ENCODE measurements around the gene PKIB. TPM values are rescaled to one million over a fixed set of nuclear protein-coding genes. Genes with fewer than 3 reads are reported as not detected.

Gene PKIB
- total RNA-seq, 1 donor from 2014 or later, result 3.2 TPM

DNA sequence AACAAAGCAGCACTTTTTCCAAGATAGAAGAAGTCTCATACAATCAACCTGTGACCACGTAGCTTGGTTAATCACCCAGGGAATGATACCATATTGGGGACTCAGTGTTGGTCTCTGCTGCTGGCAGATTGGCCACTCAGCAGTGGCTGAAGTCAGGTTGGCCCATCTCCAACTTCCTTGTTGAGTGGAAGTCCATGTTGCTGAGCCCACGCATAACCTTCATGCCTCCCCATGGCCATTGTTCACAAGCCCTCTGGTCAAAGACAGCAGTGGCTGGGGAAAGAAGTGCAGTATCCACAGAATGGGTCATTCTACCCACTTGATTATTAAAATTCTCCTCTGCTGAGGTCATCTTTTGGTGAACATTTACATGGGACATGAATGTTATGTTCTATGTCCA lies 38.5 kb downstream of the PKIB start:
- no peak for TF ChIP-seq CTCF (IDR thresholded peaks at IDR 0.05)
- H3K9me3 ChIP-seq, result no peaks in the 10 kb centered on the region
- no peaks in the 10 kb centered on the region for H3K4me1 ChIP-seq
- no peaks in the 10 kb centered on the region for H3K36me3 ChIP-seq
- ATAC-seq (no peak), DNase-seq (no peak)
- H3K27ac ChIP-seq, result no peak overlapping the region
- H3K27me3 ChIP-seq (ENCODE audit: low read depth), result no peaks in the 10 kb centered on the region
- intact Hi-C loops (cut with DNase I), result no loop called here
- H3K4me3 ChIP-seq, result no peak overlapping the region

GRCh38 chr6:122649701-122650100 lies 39.5 kb downstream of the PKIB start:
- no peak for TF ChIP-seq CTCF (IDR thresholded peaks at IDR 0.05)
- Histone ChIP-seq H3K27ac (no peak overlapping the region), H3K36me3 (no peaks in the 10 kb centered on the region), H3K4me3 (no peak overlapping the region), H3K4me1 (no peaks in the 10 kb centered on the region), H3K27me3 (ENCODE audit: low read depth) (no peaks in the 10 kb centered on the region), H3K9me3 (no peaks in the 10 kb centered on the region)
- ATAC-seq (no peak), DNase-seq (no peak)
- intact Hi-C loops (cut with DNase I), result no loop called here

DNA sequence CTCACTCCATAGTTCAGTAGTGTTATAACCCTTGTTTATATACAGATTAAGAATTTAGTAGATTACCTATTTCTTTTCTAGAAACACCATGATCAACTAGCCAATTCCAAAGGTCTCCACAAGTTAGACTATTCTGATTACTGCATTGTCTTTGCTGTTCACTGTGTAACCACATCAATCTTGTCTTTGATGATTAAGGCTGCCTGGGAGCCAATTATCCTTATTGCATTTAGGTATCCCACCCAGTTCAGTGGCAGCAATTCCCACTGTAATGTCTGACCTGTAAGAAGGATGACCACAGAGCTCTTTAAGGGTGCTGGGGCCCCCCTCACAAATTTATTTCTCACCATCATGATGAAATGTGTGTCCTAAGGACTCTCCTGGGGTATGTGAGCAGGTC lies 40.2 kb downstream of the PKIB start:
- no peak for TF ChIP-seq CTCF (IDR thresholded peaks at IDR 0.05)
- Histone ChIP-seq H3K9me3 (no peaks in the 10 kb centered on the region), H3K4me3 (no peak overlapping the region), H3K36me3 (no peaks in the 10 kb centered on the region), H3K27me3 (ENCODE audit: low read depth) (no peaks in the 10 kb centered on the region), H3K4me1 (no peaks in the 10 kb centered on the region), H3K27ac (no peak overlapping the region)
- DNase-seq (no peak), ATAC-seq (no peak)
- intact Hi-C loops (cut with DNase I), result no loop called here

DNA sequence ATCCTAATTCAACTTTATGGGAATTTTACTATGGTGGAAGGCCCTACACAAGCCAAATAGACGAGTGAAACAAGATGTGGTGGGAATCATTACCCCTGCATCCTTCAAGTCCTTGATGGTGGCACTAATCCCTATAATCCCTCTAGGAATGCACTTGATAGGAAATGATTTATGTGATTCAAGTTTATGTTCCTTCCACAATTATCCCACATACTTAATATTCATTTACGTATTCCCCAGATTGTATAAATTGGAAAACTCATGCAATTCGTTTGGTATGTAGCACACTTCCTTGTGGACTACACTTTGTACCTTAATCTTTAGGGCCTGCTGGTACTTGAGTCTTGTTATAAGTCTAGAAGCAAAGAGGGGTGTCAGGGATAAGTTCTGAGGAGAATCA lies 40.8 kb downstream of the PKIB start:
- H3K27me3 ChIP-seq (ENCODE audit: low read depth), result no peaks in the 10 kb centered on the region
- no peak for TF ChIP-seq CTCF (IDR thresholded peaks at IDR 0.05)
- DNase-seq (no peak), ATAC-seq (no peak)
- no peak overlapping the region for H3K4me3 ChIP-seq
- H3K36me3 ChIP-seq, result no peaks in the 10 kb centered on the region
- intact Hi-C loops (cut with DNase I), result no loop called here
- no peak overlapping the region for H3K27ac ChIP-seq
- no peaks in the 10 kb centered on the region for H3K9me3 ChIP-seq
- no peaks in the 10 kb centered on the region for H3K4me1 ChIP-seq

GRCh38 chr6:122651604-122652003 lies 41.4 kb downstream of the PKIB start:
- no peaks in the 10 kb centered on the region for H3K27me3 ChIP-seq (ENCODE audit: low read depth)
- DNase-seq, result no peak
- no peak for TF ChIP-seq CTCF (IDR thresholded peaks at IDR 0.05)
- intact Hi-C loops (cut with DNase I), result no loop called here
- no peak overlapping the region for H3K27ac ChIP-seq
- H3K9me3 ChIP-seq, result no peaks in the 10 kb centered on the region
- no peak for ATAC-seq
- H3K36me3 ChIP-seq, result no peaks in the 10 kb centered on the region
- H3K4me3 ChIP-seq, result no peak overlapping the region
- no peaks in the 10 kb centered on the region for H3K4me1 ChIP-seq

DNA sequence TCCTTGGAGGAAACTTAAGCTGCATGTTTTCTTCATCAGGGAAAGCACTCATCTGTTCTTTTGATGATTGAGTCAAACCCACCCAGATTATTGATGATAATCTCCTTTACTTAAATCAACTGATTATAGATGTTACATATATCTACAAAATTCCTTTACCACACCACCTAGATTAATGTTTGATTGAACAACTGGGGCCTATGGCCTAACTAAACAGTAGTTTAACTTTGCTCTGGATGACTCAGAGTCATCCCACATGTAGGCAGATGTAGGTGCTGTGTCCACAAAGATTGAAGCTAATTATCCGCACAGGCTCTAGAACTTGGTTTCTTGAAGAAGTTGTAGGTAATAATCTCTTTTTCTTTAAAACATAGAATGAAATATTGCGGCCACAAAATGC lies 42.2 kb downstream of the PKIB start:
- H3K27me3 ChIP-seq (ENCODE audit: low read depth), result no peaks in the 10 kb centered on the region
- no peak overlapping the region for H3K27ac ChIP-seq
- intact Hi-C loops (cut with DNase I), result no loop called here
- DNase-seq, result no peak
- H3K4me1 ChIP-seq, result no peaks in the 10 kb centered on the region
- no peak overlapping the region for H3K4me3 ChIP-seq
- TF ChIP-seq CTCF (IDR thresholded peaks at IDR 0.05), result no peak
- no peaks in the 10 kb centered on the region for H3K9me3 ChIP-seq
- ATAC-seq, result no peak
- no peaks in the 10 kb centered on the region for H3K36me3 ChIP-seq
